Measurements from ENCODE around the gene NR0B2.

NR0B2 gene

DNA sequence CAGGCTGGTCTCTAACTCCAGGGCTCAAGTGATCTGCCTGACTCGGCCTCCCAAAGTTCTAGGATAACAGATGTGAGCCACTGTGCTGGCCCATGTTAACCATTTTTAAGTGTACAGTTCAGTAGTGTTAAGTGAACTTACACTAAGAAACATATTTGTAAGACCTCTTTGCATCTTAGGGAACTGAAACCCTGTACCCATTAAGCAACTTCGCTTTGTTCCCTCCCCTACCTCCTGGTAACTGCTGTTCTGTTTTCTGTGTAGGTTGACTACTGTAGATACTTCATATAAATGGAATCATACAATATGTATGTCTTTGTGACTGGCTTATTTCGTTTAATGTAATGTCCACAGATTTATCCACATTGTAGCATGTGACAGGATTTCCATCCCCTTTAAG, 18.8 kb upstream of the NR0B2 start:
- DNase-seq: no peak

GRCh38 chr1:26923711-26924110, 9.9 kb upstream of the NR0B2 start:
- DNase-seq: no peak

DNA sequence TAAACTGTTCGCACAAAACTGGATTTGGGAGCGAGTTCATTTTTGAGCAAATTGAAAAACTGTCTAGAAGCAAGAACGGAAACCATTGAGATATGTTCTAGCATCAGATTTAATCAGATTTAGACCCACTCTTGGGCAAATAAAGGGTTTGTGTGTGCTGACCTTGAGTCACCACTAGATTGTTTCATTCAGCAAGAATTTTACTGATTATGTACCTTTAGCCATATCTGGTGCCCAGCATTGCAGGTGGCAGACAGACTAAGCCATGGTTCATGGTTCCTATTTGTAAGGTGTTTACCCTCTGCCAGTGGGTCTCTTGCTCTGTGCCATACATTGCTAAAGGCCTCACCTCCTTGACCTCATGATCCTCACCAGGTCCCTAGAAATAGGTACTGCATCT, 9.1 kb upstream of the NR0B2 start:
- no peak for DNase-seq

GRCh38 chr1:26922431-26922729, 8.6 kb upstream of the NR0B2 start:
- no peak for DNase-seq

DNA sequence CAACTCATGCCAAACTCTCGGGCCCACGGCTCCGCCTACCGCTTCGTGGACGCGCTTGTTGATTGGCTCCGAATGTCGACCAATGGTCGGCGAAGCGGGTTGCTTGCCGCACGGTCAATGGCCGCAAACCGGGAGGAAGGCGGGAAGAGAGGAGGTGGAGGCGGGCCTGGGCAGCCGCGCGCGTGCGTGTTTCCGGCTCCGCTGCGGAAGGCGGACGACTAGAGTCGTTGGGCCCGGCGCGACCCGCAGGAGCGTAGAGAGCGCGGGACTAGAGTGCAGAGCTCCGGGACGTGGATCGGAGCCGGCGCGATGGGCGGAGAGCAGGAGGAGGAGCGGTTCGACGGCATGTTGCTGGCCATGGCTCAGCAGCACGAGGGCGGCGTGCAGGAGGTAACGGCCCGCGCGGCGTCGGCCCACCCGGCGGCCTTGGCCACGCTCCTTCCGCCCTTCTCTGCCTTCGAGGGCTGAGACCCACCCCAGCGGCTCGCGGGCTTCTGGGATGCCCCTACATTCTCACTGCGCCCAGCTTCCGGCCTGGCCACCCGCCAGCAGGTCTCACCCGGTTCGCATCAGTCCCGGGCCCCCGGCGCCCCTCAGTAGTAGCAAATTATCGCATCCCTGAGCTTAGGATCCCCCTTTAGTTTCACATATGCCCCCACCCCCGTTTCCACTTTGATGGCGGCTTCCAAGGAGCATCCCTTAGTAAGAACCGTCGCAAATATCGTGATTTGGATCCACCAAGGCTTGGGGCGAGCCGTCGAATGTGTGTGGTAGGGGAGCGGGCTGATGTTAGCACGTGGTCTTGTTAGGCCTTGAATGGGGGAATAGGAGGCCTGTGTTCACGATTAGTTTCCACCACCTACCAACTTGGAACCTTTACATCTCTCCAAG, 8.0 kb upstream of the NR0B2 start, which contains the start of gene NUDC:
TSS of gene NUDC (plus strand) at position 204 of the 891 bp plus-strand sequence. CDS start at position 310, 106 bp downstream.
- DNase-seq: peak; percentile 96

DNA sequence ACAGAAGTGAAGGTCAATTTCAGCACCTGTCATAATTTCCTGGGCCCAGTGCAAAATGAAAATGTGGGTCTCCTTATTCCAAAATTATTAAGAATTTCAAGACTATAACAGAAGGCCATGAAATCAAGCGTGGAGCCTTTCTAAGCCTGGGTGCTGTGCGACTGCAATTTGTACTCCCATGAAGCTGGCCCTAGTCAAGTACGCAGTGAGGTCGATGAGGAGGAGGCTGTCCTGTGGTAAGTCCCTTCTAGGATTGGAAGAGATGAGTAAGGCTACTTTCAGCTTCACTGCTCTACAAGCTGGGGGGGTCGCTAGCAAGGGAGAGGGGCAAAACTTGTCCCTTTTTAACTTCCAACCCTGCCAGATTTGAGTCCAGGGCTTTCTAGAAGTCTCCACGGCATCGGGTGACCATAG, 7.4 kb upstream of the NR0B2 start:
- DNase-seq: no peak

- no peak for DNase-seq
These were observed 1.5 kb upstream of the NR0B2 start for GRCh38 chr1:26915204-26915842.

DNA sequence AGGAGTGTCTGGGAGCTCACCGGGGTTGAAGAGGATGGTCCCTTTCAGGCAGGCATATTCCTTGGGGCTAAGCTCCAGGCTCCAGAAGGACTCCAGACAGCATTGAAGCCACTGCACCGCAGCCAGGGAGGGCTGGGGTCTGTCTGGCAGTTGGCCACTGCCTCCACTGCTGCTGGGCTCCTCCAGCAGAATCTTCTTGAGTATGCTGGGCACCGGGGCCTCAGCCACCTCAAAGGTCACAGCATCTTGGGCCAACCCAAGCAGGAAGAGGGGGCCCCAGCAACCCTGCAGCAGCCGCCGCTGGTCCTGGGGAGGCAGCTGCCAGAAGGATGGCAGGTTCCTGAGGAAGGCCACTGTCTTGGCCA, 404 bp downstream of the NR0B2 start:
- DNase-seq: no peak

DNA sequence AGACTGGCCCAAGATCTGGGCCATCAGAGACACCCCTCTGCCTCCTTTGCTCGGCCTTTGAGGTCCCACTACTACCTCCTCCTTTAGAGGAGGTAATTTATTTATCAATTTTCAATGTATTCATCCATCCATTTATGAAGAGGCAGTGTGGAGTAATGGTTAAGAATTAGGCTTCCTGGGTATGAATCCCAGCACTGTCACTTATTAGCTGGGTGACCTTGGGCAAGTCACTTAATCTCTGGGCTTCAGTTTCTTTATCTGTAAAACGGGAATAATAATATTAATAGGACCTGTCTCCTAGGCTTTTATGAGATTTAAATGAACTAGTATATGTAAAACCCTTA, 1.7 kb downstream of the NR0B2 start:
- DNase-seq: no peak

GRCh38 chr1:26911399-26912146, 2.2 kb downstream of the NR0B2 start:
- DNase-seq: no peak

DNA sequence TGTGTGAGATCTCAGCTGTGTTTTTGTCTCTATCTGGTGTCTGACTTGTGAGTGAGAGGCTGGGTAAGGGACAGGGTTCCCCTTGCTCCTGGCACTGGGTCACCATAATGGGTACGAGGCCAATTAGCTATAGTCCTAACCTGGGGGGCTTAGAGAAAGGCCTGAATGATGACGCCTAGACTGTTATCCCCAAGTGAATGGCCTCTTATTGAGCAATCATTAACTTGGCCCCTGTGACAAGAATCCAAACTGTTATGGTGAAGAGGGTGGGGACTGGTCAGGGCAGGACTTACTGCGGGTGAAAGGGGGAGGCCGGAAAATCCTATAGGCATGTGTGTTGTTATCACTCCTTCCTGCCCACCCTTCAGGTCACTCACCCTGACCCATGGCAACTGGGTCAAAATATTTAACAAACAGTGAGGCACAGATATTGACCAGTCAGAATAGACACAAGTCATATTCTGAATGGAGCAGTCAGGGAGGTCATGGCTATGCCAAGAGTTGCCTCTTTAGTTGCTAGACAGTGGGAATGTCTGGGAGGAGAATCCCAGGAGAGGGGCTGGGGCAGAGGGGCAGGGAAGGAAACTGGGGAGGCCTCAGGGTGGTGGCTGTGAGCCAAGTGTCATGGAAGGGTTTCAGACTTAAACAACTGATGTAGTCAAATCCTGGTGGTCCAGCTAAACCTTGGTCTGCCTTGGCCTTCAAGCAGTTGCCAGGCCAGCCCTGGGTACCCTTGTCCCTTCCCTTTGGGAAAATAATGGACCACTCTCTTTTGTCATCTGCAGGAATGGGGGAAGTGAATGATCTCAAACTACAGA, 3.2 kb downstream of the NR0B2 start:
- no peak for DNase-seq

DNA sequence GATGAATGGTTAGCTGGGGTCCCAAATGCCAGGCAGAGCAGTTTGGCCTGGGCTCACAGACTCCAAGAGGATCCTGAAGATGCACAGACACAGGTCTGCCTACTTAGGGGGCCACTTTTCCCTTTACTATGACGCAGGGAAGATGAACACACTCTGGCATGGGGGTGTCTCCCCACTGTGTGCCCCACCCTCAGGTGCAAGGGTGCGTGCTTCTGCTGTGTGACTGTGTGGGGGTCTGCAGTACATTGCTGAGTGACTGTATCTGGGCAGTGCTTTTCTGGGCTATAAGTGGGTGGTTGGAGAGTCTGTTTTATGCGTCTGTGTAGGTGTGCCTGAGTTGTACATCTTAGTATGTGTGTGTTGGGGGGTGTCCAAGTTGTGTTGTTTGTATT, 3.8 kb downstream of the NR0B2 start:
- no peak for DNase-seq

DNA sequence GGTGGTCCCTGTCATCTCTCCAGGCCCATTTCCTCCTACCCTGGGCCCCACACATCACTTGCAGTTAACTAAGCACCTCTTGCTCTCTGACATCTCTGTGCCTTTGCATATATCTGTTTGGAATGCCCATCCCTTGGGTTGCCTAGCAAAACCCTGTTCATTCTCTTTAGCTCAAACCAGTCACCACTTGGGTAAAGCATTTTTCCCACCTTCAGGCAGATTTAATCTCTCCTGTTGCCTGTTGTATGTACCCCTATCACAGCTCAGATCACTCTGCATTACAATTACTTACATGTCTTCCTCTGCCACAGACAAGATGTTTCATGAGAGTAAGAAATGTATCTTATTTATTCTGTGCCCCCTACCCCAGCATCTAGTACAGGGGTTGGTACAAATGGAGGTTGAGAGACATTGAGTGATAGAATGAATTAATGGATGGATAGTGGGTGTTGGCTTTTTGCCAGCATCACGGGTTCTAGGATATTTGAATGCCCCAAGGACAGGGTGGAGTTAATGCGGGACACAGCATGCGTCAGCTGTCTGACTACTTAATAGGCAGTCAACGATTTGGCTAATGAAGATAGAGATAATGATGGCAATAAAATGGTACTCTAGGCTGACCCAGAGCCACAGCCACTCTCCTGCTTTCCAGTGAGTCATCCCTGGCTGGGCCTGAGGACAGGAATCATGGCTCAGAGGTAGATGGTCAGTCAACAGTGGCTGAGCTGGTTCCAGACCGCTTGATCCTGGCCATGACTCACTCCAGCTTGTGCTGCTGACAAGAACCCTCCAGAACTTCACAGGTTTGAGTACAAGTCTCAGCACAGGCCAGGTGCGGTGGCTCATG, 6.5 kb downstream of the NR0B2 start:
- no peak for DNase-seq

DNA sequence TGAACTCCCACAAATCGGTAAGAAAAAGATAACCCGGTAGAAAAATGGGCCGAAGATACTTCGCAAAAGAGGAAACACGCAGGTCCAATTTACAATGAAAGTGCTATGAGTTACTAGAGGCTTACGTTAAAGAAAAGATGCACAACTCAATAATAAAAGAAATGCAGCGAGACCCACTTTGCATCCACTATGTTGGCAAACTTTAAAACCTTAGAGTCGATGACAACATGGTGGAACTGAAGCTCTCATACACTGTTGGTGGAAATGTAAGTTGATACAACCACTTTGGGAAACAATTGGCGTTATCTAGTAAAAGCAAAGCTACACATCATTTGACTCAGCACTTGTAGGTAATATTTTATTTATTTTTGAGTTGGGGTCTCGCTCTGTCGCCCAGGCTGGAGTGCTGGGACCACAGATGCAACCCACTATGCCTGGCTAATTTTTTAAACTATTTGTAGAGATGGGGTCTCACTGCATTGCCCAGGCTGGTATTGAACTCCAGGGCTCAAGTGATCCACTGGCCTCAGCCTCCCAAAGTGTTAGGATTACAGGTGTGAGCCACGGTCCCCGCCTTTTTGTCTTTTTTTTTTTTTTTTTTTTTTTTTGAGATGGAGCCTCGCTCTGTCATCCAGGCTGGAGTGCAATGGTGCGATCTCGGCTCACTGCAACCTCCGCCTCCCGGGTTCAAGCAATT, 12.8 kb downstream of the NR0B2 start:
- DNase-seq: no peak

GRCh38 chr1:26900001-26900814, 13.6 kb downstream of the NR0B2 start, which contains the start of gene GPATCH3:
Gene GPATCH3, minus strand, starts transcription at chr1:26900467. Its CDS starts 25 bp downstream, at chr1:26900442.
- DNase-seq: peak; percentile 95

- DNase-seq: no peak
These were observed 16.4 kb downstream of the NR0B2 start for GRCh38 chr1:26897351-26897750.

DNA sequence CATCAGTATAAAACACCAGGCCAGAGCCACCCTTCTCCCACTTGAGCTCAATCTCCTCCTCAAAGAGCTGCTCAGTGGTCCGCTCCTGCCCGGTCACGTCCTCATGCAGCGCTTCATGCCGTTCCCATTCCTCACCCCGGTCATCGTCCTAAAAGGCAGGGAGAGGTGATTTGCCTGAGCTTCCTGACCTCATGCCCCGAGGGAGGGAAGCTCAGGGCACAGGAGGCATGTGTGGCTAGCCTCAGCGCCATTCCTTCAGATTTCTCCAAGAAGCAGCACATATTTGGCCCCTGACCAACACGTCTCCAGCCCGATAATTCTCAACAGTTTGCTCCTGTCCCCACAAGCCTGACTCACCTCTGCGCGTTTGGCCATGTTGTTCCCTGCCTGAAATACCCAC, 19.5 kb downstream of the NR0B2 start:
- no peak for DNase-seq

GRCh38 chr1:26890467-26890796, 23.3 kb downstream of the NR0B2 start:
- DNase-seq: no peak

DNA sequence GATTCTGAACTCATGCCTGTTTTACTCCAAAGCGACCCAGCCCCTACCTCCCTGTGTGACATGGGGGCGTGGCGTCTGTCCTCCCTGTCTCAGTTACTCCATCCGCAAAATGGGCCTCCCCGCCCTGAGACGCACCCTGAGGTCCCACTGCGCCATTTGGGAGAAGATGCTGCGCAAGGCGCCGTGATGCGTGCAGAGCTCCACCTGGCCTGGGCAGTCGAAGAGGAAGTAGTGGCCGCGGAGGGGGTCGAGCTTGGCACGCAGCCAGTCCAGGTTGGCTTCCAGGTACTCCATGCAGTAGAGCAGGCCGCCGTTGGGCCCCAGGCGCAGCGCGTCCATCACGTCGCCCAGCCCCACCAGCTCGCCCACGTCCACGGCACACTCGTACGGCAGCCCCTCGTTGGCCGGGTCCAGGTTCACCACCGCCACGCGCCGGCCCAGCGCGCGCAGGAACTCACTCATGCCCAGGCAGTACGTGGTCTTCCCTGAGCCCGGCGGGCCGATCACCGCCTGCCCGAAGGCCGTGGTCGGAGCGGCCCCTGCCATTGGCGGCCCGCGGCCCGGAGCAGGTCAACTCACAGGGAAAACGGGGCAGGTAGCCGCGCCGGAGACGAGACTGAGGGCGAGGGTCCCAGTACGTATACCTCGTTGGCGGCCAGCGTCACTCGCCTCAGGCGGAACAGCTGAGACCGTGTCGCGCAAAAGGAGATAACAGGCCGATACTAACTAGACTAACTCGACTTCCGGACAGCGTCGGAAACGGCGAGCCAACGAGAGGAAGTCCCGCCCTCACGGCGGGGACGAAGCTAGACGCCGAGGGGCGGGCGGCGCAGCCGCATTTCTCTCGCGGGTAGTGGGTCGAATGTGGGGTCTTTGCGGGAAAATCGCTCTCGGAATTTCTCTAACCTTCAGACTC, 24.0 kb downstream of the NR0B2 start, which contains the start of gene GPN2:
TSS of gene GPN2 (minus strand) at position 733 of the 916 bp plus-strand sequence. CDS start at position 546, 187 bp downstream.
- DNase-seq: peak; percentile 87

Measured in right forelimb (tissue), 1 donor.